Right renal cortex interstitium (tissue), 3 donors: Measurements from ENCODE around the gene PAQR4. TPM values are rescaled to one million over a fixed set of nuclear protein-coding genes. Genes with fewer than 3 reads are reported as not detected.
"Not testable (repeated sequence)": the region's sequence is repeated elsewhere in the genome, so short reads cannot be mapped to it uniquely, and the experiment has no call there.

ENCODE experiments used
- DNase-seq, 3 donors: peaks; one replicate each; pipeline ENCODE4 v3.0.0-alpha.2; 2013; ENCODE audit warnings: low read depth in 3 of 3, low spot score in 2 of 3
- polyA plus RNA-seq, 3 donors: library from polyadenylated mRNA; unstranded; fragments of 120-200 nt; gene quantifications; one replicate each; pipeline ENCODE4 v1.2.1, GENCODE V29; 2013; ENCODE audit not compliant: insufficient read length in 3 of 3

PAQR4 gene
- 1 to 10 TPM; 7.5 to 8.5 (median 8.1) TPM for polyA plus RNA-seq

DNA sequence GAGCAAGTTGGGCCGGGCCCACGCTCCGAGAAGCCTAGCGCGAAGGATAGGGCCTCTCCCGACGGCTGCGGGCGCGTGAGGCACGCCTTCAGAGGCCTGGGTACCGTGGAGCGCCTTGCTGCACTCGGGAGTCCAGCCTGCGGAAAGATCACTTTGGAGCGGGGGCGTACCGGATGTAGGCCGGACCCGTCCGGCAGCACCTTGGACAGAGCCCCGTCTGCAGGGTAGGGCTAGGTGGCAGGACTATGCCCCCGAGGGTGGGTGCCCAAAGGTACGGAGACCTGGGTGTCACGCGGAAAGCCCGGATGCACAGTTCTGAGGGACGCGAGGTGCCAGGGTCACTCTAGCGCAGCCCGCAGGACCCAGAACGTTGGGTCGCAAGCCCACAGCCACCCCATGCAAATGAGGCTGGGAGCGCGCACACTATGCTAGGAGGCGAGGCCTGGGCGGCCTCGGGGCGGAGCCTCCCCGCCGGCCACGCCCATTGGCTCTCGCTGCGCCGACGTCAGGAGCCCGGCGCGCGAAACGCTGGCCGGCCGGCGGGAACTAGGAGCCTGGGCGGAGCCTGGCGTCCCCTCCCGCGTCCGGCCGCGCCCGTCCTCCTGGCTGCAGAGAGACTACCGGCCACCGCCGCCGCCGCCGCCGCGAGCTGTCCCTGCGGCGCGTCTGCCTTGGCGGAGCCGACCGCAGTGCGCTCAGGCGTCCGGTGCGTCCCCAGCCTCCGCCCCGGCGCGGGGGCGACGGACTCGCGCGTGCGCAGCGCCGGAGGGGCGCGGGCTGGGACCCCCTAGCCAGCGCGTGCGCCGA, at the start of gene PAQR4:
Gene PAQR4 (plus strand): TSS at position 611 of the 807 bp plus-strand sequence. CDS start 327 bp downstream, outside the sequence.
- peak; percentile 72 to 80 (median 74) for DNase-seq

DNA sequence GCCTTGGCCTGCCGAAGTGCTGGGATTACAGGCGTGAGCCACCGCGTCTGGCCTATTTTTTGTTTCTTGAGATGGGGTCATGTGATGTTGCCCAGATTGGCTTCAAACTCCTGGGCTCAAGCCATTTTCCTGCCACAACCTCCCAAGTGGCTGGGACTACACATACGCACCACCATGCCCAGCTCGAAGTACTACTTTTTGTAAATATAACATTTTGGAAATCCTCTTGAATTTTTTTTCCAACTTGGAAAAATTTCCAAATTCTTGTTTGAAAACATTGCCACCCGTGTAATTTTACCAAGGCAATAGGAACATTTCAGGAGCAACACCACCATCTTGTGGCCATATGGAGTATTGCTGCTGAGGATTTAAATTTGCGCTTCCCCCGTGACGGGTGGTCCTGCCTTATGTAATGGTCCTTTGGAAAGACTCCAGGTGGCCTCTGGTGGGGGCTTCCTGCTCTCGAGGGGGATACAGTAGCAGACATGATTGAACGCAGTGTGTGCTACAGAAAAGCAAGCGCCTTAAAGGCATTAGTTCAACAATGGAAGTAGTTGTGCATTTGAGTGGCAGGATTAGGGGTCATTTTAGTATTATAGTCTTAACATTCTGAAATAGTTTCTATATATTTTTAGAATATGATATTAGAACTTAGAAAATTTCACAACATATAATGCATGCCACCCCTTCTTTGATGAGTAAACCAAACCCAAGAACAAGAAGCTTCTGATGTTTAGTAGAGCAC, 49.5 kb upstream of the PAQR4 start:
- DNase-seq: peak in 1 of 3 donors; percentile 74

DNA sequence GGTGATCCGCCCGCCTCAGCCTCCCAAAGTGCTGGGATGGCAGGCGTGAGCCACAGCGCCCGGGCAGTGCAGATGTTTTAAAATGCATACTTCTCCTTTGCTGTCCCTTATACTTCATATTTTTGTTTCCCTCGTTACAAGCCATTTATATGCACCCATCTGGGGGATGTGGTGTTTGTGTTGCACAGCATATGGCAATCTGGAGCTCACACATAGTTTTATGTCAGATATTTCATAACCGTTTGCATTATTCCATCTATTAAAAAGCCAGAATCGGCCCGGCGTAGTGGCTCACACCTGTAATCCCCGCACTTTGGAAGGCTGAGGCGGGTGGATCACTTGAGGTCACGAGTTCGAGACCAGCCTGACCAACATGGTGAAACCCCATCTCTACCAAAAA, 45.7 kb upstream of the PAQR4 start:
- DNase-seq: no peak

DNA sequence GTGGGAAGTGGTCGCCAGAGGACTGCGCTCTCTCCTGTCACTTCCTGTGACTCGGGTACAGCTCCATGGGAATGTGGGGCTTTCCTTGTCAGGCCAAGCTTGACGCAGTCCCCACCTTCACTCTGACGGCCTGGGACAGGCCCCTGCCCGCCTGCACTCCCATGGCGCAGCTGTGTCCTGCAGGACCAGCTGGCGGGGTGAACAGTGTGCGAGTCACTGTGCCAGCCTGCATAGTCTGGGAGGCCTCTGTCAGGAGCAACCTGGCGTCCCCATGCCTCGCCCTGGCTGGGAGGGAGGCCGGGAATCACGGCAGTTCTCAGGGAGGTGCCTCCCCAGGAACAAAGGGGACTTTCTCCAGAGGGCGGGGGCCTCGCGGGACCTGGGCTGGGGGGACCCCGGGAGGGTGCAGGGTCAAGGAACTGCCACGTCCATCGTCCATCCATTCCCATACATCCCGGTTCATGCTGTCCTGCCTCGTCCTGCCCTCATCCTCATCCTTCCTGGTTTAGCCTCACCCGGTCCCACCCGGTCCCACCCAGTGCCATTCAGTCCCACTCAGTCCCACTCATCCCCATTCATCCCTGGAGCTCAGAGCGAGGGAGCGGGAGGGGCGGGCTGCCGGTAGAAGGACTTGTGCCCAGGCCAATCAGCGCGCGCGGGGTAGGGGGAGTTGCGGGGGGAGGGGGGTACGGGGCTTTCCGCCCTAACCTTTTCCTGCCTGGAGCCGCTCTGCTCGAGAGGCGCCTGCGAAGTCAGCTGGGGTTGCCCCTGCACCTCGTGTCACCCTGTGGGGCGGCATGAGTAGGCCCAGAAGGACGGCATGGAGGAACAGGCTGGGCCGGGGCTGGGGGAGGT, 44.0 kb upstream of the PAQR4 start:
- no peak for DNase-seq

DNA sequence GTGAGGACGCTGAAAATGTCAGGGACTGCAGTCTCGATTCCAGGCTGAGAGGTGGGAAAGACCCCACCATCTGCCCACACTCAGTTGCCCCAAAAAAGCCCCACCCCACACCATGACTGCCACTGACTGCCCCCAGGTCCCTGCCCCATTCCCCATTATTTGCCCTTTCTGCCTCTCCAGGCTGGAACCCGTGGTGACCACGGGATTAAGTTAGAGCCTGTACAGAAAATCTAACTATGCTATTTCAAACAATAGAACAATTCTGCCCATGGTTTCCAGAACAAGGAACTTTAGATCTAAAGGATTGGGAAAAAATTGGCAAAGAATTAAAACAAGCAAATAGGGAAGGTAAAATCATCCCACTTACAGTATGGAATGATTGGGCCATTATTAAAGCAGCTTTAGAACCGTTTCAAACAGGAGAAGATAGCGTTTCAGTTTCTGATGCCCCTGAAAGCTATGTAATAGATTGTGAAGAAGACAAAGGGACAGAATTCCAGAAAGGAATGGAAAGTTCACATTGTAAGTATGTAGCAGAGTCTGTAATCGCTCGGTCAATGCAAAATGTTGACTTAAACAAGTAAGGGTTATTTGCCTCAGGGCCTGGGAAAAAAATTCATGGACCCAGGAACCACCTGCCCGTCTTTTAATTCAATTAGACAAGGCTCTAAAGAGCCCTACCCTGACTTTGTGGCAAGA, 43.0 kb upstream of the PAQR4 start:
- DNase-seq: no peak

DNA sequence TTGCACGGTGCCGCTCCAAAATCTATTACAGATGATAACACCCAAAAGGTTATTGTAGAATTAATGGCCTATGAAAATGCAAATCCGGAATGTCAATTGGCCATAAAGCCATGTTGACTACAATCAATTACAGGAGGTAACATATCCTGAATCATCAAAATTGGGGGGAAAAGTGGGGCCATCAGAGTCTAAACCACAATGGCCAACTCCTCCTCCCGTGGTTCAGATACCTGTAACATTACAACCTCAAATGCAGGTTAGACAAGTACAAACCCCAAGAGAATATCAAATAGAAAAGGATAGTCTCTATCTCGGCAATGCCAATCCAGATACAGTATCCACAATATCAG, 42.5 kb upstream of the PAQR4 start:
- DNase-seq: no peak

DNA sequence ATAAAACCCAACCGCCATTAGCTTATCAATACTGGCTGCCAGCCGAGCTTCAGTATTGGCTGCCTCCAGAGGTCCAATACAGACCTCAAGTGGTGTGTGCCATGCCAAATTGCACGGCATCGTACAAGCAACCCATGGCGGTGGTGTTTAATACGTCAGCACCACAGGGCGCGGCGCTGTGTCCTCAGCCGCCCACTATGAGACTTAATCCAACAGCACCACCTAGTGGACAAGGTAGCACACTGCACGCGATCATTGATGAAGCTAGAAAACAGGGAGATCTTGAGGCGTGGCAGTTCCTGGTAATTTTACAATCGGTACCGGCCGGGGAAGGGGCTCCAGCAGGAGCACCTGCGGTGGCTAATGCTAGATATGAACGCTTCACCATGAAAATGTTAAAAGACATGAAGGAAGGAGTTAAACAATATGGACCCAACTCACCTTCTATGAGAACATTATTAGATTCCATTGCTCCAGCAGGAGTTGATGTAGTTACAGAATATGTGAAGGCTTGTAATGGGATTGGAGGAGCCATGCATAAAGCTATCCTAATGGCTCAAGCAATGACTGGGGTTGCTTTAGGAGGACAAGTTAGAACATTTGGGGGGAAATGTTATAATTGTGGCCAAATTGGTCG, 42.0 kb upstream of the PAQR4 start:
- peak in 1 of 3 donors; percentile 79 for DNase-seq

DNA sequence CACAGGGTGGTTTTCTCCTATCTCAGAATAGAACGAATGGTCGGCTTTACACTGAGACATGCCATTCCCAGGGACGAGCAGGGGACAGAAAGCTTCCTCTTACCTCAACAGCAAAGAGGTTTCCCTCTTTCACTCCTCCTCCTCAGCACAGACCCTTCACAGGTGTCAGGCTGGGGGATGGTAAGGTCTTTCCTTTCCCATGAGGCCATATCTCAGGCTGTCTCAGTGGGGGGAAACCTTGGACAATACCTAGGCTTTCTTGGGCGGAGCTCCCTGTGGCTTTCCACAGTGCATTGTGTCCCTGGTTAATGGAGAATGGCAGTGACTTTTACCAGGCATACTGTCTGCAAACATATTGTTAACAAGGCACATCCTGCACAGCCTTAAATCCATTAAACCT, 41.0 kb upstream of the PAQR4 start:
- DNase-seq: not testable (repeated sequence)

DNA sequence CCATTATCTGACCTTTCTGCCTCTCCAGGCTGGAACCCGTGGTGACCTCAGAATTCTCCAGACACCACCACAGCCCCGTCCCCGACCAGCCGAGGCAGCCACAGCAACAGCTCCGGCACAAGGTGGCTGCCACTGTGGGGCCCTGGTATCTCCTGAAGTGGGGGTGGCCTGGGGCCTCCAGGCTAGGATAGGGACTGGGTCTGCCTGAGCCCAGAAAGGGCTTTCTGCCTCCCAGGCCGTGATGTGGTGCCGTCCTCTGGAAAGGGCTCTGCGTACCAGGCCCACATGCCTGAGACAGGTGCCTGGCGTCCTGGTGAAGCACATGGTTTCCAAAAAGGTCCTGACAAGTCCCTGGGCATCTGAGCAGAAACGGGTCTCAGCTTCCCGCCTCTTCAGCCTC, 40.4 kb upstream of the PAQR4 start:
- DNase-seq: no peak

DNA sequence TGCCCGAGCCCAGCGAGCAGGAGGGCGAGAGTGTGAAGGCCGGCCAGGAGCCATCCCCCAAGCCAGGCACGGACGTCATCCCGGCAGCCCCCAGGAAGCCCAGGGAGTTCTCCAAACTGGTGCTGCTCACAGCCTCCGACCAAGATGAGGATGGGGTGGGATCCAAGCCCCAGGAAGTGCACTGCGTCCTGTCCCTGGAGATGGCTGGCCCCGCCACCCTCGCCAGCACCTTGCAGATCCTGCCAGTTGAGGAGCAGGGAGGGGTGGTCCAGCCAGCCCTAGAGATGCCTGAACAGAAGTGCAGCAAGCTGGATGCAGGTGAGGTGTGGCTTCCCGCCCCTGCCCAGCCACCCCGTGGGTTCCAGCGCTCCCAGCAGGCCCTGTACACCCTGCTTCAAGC, 39.5 kb upstream of the PAQR4 start:
- DNase-seq: no peak

DNA sequence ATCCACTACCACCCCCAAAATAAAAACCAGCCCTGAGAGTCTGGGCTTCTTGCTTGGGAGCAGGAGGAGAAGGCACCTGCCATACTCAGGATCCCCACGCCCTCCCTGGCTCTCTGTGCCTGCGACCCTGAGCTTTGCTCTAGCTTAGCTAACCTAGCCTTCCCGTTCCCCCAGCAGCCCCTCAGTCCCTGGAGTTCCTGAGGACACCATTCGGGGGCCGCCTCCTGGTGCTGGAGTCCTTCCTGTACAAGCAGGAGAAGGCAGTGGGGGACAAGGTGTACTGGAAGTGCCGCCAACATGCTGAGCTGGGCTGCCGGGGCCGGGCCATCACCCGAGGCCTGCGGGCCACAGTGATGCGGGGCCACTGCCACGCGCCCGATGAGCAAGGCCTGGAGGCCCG, 38.9 kb upstream of the PAQR4 start:
- DNase-seq: no peak

DNA sequence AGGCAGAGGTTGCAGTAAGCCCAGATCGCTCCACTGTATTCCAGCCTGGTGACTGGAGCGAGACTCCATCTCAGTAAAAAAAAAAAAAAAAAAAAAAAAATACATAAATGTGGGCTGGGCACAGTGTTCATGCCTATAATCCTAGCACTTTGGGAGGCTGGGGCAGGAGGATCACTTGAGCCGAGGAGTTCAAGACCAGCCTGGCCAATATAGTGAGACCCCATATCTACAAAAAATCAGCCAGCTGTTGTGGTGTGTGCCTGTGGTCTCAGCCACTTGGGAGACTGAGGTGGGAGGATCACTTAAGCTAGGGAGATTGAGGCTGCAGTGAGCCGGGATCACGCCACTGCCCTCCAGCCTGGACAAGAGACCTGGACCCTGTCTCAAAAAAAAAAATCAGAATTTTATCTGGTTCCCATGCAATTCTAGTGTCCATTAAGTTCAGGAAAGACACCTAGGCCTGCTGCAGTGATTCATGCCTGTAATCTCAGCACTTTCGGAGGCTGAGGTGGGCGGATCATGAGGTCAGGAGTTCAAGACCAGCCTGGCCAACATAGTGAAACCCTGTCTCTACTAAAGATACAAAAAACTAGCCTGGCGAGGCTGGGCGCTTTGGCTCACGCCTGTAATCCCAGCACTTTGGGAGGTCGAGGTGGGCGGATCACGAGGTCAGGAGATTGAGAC, 37.8 kb upstream of the PAQR4 start:
- not testable (repeated sequence) for DNase-seq

DNA sequence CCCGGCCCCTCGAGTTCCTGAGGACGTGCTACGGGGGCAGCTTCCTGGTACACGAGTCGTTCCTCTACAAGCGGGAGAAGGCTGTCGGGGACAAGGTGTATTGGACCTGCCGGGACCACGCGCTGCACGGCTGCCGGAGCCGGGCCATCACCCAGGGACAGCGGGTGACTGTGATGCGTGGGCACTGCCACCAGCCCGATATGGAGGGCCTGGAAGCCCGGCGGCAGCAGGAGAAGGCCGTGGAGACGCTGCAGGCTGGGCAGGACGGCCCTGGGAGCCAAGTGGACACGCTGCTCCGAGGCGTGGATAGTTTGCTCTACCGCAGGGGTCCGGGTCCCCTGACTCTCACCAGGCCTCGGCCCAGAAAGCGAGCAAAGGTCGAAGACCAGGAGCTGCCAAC, 36.0 kb upstream of the PAQR4 start:
- DNase-seq: no peak

DNA sequence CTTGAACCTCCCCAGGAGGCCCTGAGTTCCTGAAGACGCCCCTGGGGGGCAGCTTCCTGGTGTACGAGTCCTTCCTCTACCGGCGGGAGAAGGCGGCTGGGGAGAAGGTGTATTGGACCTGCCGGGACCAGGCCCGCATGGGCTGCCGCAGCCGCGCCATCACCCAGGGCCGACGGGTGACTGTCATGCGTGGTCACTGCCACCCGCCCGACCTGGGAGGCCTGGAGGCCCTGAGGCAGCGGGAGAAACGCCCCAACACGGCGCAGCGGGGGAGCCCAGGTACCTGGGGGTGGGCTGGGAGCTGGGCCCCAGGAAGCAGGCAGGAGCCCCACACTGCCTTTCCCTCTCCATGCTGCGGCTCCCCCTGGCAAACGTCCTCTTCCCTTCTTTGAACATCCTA, 35.4 kb upstream of the PAQR4 start:
- DNase-seq: no peak

DNA sequence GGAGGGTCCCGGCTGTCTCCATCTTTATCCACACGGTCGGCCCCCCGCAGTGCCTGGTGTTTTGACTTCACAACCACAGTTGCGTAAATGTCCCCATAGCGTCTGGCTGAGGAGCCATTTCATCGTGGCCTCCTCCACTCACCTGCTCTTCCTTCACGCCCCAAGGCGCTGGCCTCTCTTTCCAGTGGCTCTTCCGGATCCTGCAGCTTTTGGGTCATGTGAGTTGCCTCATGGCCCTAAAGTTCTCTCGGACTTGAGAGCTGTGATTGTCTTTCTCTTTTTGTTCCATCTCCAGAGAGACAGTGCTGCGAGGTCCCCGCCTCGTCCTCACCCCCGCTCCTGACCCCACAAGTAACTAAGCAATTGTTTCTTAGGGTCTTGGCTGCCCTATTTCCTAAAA, 34.7 kb upstream of the PAQR4 start:
- no peak for DNase-seq

DNA sequence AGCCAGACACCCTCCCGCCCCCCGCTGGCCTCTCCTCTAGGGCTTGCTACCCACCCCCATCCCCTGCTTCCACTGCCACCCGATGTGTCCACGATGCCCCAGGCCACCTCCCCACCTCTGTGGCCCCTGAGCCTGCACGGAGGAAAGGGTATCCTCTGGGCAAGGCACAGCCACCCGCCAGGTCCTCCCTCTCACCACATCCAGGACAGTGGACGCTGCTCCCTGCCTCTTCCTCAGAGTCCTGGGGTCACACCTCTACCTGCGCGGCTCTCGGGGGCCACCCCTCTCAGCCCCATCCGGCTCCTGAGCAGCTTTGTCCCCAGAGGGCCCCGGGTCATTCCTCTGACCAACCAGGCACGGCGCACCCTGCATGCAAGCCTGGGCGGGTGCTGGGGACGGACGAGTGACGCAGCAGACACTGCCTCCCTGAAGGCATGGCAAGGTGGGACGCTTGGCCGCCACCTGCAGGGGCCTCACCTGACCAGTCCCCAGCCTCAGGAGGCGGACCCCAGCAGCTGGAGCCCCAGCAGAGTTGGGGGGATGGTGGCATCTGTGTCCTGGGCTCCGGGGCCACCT, 32.6 kb upstream of the PAQR4 start:
- DNase-seq: no peak

DNA sequence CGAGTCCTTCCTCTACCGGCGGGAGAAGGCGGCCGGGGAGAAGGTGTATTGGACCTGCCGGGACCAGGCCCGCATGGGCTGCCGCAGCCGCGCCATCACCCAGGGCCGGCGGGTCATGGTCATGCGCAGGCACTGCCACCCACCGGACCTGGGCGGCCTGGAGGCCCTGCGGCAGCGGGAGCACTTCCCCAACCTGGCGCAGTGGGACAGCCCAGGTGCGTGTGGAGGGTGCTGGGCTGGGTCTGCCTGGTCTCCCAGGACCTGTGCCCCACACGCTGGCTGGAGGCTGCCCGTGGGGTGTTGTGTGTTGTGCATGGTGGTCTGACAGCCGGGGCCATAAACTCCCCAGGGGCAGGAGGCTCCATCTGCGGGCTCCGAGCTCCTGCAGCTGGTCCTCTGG, 32.0 kb upstream of the PAQR4 start:
- DNase-seq: no peak

DNA sequence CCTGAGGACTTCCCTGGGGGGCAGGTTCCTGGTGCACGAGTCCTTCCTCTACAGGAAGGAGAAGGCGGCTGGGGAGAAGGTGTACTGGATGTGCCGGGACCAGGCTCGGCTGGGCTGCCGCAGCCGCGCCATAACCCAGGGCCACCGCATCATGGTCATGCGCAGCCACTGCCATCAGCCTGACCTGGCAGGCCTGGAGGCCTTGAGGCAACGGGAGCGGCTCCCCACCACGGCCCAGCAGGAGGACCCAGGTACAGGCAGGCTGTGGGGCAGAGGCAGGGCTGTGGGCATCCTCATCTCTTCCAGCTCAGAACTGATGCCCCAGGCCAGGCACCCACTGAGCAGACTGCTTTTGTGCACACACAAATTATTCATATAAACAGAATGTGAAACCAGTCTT, 30.9 kb upstream of the PAQR4 start:
- DNase-seq: no peak

DNA sequence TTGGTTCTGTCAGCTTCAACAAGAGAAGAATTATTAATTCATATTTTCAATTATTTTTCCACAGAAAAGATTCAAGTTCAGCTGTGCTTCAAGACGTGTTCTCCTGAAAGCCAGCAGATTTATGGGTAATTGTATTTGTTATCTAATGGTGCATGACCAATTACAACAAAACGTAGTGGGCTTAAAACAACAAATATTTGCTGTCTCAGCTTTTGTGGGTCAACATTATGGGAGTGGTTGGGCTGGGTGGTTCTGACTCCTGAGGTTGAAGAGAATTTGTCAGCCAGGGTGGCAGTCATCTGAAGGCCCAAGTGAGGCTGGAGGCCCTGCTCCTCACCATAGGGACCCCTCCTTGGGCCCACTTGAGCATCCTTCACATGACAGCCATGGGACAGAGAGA, 29.2 kb upstream of the PAQR4 start:
- DNase-seq: no peak
